Naive B cell (primary cell): ENCODE data around the gene ZNF581. TPM values are rescaled to one million over a fixed set of nuclear protein-coding genes. Genes with fewer than 3 reads are reported as not detected.
A peak's percentile ranks its signal among the peaks of the same experiment; 100 is the strongest.

Experiments
- ATAC-seq, 2 donors: fragments of 150-1000 bp; cut with Tn5 transposase; 2 replicates each; pipeline ENCODE4 v1.10.0; 2021; ENCODE audit warnings: low read depth in 2 of 2, mild to moderate bottlenecking in 2 of 2, moderate library complexity in 2 of 2
- DNase-seq: peaks from one replicate; pipeline ENCODE4 v3.0.0; 2022
- H3K27ac Mint-ChIP-seq, 6 donors: one replicate each; pipeline ENCODE4 v1.8.0; 2020 to 2022; ENCODE audit warnings: mild to moderate bottlenecking in 6 of 6, mixed read lengths in 6 of 6, moderate library complexity in 5 of 6, inconsistent platforms in 2 of 6
- H3K27me3 Mint-ChIP-seq, 3 donors: one replicate each; pipeline ENCODE4 v1.8.0; 2021 to 2022; ENCODE audit warnings: mixed read lengths in 3 of 3, mild to moderate bottlenecking in 1 of 3
- H3K36me3 Mint-ChIP-seq, 2 donors: one replicate each; pipeline ENCODE4 v1.8.0; 2020 to 2022; ENCODE audit warnings: mixed read lengths in 2 of 2, inconsistent platforms in 1 of 2, mild to moderate bottlenecking in 1 of 2
- H3K4me1 Mint-ChIP-seq, 3 donors: one replicate each; pipeline ENCODE4 v1.8.0; 2020 to 2022; ENCODE audit warnings: mixed read lengths in 3 of 3, inconsistent platforms in 1 of 3, mild to moderate bottlenecking in 1 of 3, moderate library complexity in 1 of 3
- H3K4me3 Mint-ChIP-seq, 8 donors: one replicate each; pipeline ENCODE4 v1.8.0; 2020 to 2022; ENCODE audit warnings: mild to moderate bottlenecking in 8 of 8, mixed read lengths in 8 of 8, moderate library complexity in 8 of 8, inconsistent platforms in 2 of 8
- H3K9me3 Mint-ChIP-seq, 7 donors: one replicate each; pipeline ENCODE4 v1.8.0; 2020 to 2022; ENCODE audit warnings: mixed read lengths in 7 of 7, mild to moderate bottlenecking in 5 of 7, inconsistent platforms in 2 of 7, moderate library complexity in 1 of 7
- polyA plus RNA-seq, 6 donors: library from polyadenylated mRNA; unstranded; fragments of 300-500 nt; fragmentation: Illumina TruSeq; gene quantifications; one replicate each; pipeline ENCODE4 v1.2.3, GENCODE V29; 2021; ENCODE audit warnings: low read depth in 6 of 6

ZNF581 gene
- polyA plus RNA-seq, 6 donors from 2014 or later, result 60.7 to 82.8 (median 65.4) TPM

DNA sequence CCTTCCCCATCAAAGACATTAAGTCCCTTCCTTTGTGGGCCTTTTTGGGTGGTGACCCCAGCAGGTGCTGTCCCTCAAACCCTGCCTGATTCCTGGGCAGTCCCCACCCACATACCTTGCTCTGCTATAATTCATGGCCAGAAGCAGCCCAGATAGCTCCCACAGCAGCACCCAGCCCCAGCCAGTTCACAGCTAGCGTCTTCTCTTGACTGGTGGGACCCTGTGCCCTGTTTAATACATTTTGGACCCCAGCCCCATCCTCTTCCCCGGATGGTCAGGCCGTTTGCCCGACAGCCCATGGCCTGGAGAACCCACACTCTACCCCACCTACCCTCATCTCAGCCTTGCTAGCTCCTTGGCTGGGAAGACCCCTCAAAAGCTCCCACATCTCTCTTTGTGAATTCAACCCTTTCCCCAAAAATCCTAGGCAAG is 6.7 kb downstream of the ZNF581 start:
- Mint-ChIP-seq H3K9me3 (no peaks in the 10 kb centered on the region), H3K36me3 (peaks cover 0 to 5% of the 10 kb centered on the region in 2 donors), H3K27ac (peak overlapping the region in 4 of 6 donors; percentile 59 to 94 (median 80)), H3K4me1 (peaks cover 33 to 52% (median 51%) of the 10 kb centered on the region in 3 donors), H3K27me3 (no peaks in the 10 kb centered on the region), H3K4me3 (peak overlapping the region; percentile 43 to 92 (median 74))
- ATAC-seq (no peak), DNase-seq (no peak)

GRCh38 chr19:55650602-55651230 is 7.3 kb downstream of the ZNF581 start:
- Mint-ChIP-seq H3K27me3 (no peaks in the 10 kb centered on the region), H3K4me3 (peak overlapping the region; percentile 38 to 92 (median 74)), H3K36me3 (peaks cover 0 to 5% of the 10 kb centered on the region in 2 donors), H3K4me1 (peaks cover 37 to 49% (median 49%) of the 10 kb centered on the region in 3 donors), H3K27ac (peak overlapping the region in 4 of 6 donors; percentile 67 to 94 (median 90)), H3K9me3 (no peaks in the 10 kb centered on the region)
- DNase-seq (no peak), ATAC-seq (no peak)

DNA sequence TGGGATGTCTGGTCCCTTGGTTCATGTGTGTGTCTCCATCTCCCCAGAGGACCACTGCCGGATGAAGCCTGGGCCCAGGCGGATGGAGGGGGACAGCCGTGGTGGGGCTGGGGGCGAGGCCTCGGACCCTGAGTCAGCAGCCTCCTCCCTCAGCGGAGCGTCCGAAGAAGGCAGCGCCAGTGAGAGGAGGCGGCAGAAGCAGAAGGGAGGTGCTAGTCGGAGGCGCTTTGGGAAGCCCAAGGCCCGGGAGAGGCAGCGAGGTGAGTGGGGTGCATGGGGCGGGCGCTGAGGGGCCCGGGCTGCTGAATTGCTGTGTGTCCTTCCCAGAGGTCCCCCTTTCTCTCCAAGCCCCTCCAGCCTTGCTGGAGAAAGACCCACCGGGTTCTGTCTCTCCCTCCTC is 7.8 kb downstream of the ZNF581 start:
- DNase-seq, result no peak
- Mint-ChIP-seq H3K27me3 (no peaks in the 10 kb centered on the region), H3K4me3 (peak overlapping the region in 2 of 8 donors; percentile 91 to 92), H3K9me3 (no peaks in the 10 kb centered on the region), H3K27ac (peak overlapping the region in 1 of 6 donors; percentile 93), H3K36me3 (peaks cover 0 to 5% of the 10 kb centered on the region in 2 donors), H3K4me1 (peaks cover 42 to 54% (median 52%) of the 10 kb centered on the region in 3 donors)
- no peak for ATAC-seq

GRCh38 chr19:55652311-55653128 is 9.1 kb downstream of the ZNF581 start:
- ATAC-seq (no peak), DNase-seq (no peak)
- Mint-ChIP-seq H3K27me3 (no peaks in the 10 kb centered on the region), H3K27ac (peak overlapping the region in 4 of 6 donors; percentile 72 to 99 (median 91)), H3K36me3 (peaks cover 0 to 5% of the 10 kb centered on the region in 2 donors), H3K9me3 (no peaks in the 10 kb centered on the region), H3K4me3 (peak overlapping the region in 4 of 8 donors; percentile 20 to 60 (median 42)), H3K4me1 (peaks cover 42 to 55% (median 55%) of the 10 kb centered on the region in 3 donors)

- ATAC-seq (peak; percentile 47 to 49), DNase-seq (peak; percentile 98)
- H3K4me3 Mint-ChIP-seq, result peak overlapping the region; percentile 91 to 99 (median 96)
- H3K36me3 Mint-ChIP-seq, result peaks cover 0 to 5% of the 10 kb centered on the region in 2 donors
- no peaks in the 10 kb centered on the region for H3K9me3 Mint-ChIP-seq
- H3K4me1 Mint-ChIP-seq, result peaks cover 44 to 57% (median 56%) of the 10 kb centered on the region in 3 donors
- peak overlapping the region; percentile 96 to 99 (median 99) for H3K27ac Mint-ChIP-seq
- H3K27me3 Mint-ChIP-seq, result no peaks in the 10 kb centered on the region
Observed at GRCh38 chr19:55653651-55654322, 10.3 kb downstream of the ZNF581 start.

GRCh38 chr19:55654323-55654867 is 10.9 kb downstream of the ZNF581 start:
- Mint-ChIP-seq H3K27me3 (no peaks in the 10 kb centered on the region), H3K27ac (peak overlapping the region; percentile 96 to 99 (median 99)), H3K4me1 (peaks cover 43 to 56% (median 54%) of the 10 kb centered on the region in 3 donors)

GRCh38 chr19:55654868-55655647 is 11.6 kb downstream of the ZNF581 start, which contains the start of gene U2AF2:
U2AF2 (plus strand) TSS chr19:55655035; CDS start chr19:55655105, 70 bp downstream.
- Mint-ChIP-seq H3K27me3 (no peaks in the 10 kb centered on the region), H3K4me3 (peak within 1 kb of the TSS; percentile 91 to 99 (median 96)), H3K4me1 (peaks cover 43 to 56% (median 54%) of the 10 kb centered on the region in 3 donors), H3K27ac (peak within 1 kb of the TSS; percentile 96 to 99 (median 99)), H3K36me3 (peaks cover 0 to 13% of the 10 kb centered on the region in 2 donors), H3K9me3 (no peaks in the 10 kb centered on the region)
- DNase-seq (peak; percentile 92), ATAC-seq (peak; percentile 43 to 49)

More at GRCh38 chr19:55654323-55654867, 10.9 kb downstream of the ZNF581 start:
- Mint-ChIP-seq H3K9me3 (no peaks in the 10 kb centered on the region), H3K36me3 (peaks cover 0 to 8% of the 10 kb centered on the region in 2 donors), H3K4me3 (peak overlapping the region; percentile 91 to 99 (median 96))
- DNase-seq (peak; percentile 99), ATAC-seq (peak; percentile 68 to 70)

DNA sequence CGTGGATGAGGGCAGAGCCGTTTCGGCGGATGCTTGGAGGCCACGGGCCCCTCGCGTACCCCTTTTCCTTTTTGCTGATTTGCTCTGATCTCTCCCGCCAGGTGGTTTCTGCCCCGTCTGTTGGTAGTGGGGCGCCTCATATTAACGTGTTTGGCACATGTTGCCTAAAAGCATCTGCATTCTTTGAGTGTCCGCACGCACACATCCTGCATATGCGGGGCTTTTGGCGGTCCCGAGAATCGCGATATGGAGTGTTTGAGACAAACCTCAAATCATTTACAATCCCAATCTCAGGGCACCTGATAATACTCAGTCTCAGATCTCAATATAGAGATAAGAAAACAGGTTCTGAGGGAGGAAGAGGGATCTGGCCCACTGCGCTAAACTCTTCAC is 12.2 kb downstream of the ZNF581 start:
- DNase-seq, result no peak
- H3K36me3 Mint-ChIP-seq, result peaks cover 0 to 13% of the 10 kb centered on the region in 2 donors
- ATAC-seq, result no peak
- H3K4me1 Mint-ChIP-seq, result peaks cover 43 to 54% (median 54%) of the 10 kb centered on the region in 3 donors
- peak overlapping the region; percentile 91 to 99 (median 96) for H3K4me3 Mint-ChIP-seq
- peak overlapping the region; percentile 96 to 99 (median 98) for H3K27ac Mint-ChIP-seq
- H3K9me3 Mint-ChIP-seq, result no peaks in the 10 kb centered on the region
- no peaks in the 10 kb centered on the region for H3K27me3 Mint-ChIP-seq

DNA sequence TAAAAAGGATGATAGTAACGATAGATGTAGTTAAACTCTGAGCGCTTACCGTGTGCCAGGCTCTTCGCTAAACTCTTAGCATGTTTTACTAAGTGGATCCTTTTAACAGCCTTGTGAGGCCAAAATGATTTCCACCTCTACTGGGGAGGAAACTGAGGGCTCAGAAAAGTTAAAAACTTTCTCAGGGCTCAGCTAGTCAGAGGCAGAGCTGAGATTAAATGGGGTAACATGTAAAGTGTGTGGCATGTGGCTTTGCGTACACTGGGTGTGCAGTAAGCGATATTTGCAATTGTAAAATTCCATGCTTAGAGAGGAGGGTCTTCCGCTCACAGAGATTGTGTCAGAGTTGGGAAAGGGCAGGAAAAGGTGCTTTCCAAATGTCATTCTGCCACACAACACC is 13.1 kb downstream of the ZNF581 start:
- no peak for DNase-seq
- no peaks in the 10 kb centered on the region for H3K27me3 Mint-ChIP-seq
- H3K36me3 Mint-ChIP-seq, result peaks cover 0 to 9% of the 10 kb centered on the region in 2 donors
- no peaks in the 10 kb centered on the region for H3K9me3 Mint-ChIP-seq
- H3K4me1 Mint-ChIP-seq, result peaks cover 40 to 53% (median 48%) of the 10 kb centered on the region in 3 donors
- H3K27ac Mint-ChIP-seq, result peak overlapping the region in 4 of 6 donors; percentile 67 to 99 (median 98)
- ATAC-seq, result no peak
- peak overlapping the region; percentile 91 to 99 (median 96) for H3K4me3 Mint-ChIP-seq

DNA sequence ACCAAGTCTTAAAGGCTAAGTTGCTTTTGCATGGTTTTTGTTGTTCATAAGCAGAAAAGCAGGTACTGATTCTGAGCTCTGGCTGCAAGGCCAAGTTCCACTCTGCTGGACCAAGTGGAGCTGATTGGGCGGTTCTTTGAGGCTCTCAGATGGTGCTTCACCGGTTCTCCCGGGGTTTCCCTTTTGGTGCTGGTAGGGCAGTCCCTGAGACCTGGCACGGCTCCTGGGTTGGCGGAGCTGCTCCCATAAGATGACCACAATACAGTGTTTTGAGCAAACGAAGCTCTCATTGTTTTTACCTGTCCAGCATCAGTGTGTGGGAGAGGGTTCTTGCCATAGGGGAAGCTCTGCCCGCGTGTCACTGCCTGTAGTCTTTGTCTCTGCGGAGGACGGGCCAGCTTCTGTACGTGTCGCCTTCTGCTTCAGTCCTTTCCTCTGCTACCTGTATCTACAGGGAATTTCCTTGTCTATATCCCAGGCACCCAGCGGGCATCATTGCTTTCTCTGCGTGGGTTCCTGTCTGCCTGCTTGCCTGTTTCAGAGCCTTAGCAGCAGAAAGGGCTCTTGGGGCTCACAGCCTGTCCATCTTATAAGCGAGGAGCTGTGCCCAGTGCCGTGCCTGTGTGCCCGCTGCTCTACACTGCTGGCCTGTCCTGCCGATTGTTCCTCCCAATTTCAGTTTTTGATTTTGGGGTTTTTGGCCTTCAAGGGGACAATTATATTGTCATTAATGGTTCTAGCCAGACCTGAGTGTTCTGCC is 13.7 kb downstream of the ZNF581 start:
- peaks cover 0 to 16% of the 10 kb centered on the region in 2 donors for H3K36me3 Mint-ChIP-seq
- no peak for DNase-seq
- H3K4me3 Mint-ChIP-seq, result peak overlapping the region; percentile 42 to 99 (median 94)
- ATAC-seq, result no peak
- H3K27ac Mint-ChIP-seq, result peak overlapping the region in 5 of 6 donors; percentile 67 to 96 (median 87)
- H3K4me1 Mint-ChIP-seq, result peaks cover 43 to 56% (median 48%) of the 10 kb centered on the region in 3 donors
- no peaks in the 10 kb centered on the region for H3K27me3 Mint-ChIP-seq
- H3K9me3 Mint-ChIP-seq, result no peaks in the 10 kb centered on the region

- no peak for DNase-seq
- ATAC-seq, result no peak
- peaks cover 52 to 62% (median 57%) of the 10 kb centered on the region in 3 donors for H3K4me1 Mint-ChIP-seq
- peak overlapping the region in 4 of 8 donors; percentile 63 to 74 (median 68) for H3K4me3 Mint-ChIP-seq
- no peaks in the 10 kb centered on the region for H3K27me3 Mint-ChIP-seq
- H3K27ac Mint-ChIP-seq, result peak overlapping the region in 2 of 6 donors; percentile 14 to 84
- H3K36me3 Mint-ChIP-seq, result peaks cover 7 to 33% of the 10 kb centered on the region in 2 donors
- no peaks in the 10 kb centered on the region for H3K9me3 Mint-ChIP-seq
Observed at GRCh38 chr19:55658846-55659459, 15.5 kb downstream of the ZNF581 start.
